ENCODE results near the gene S100A6. TPM values are rescaled to one million over a fixed set of nuclear protein-coding genes. Genes with fewer than 3 reads are reported as not detected.

S100A6 gene
- total RNA-seq, 1 experiment from 2014 or later: 106 TPM

- BruUV-seq (replicated peaks): no TSS peak
- TF ChIP-seq CTCF (conservative IDR thresholded peaks at IDR 0.05; ENCODE audit: low read depth, low read length): no peak; the same call in 1 of the 2 replicates
- ChIA-PET POLR2A (ENCODE audit: low non-redundant PET) (no interaction called here), CTCF (no interaction called here)
- Histone ChIP-seq H3K27me3 (replicated peaks; ENCODE audit: insufficient read depth, low read depth, low read length, poor library complexity) (no peaks in the 10 kb centered on the region), H3K4me3 (ENCODE audit: low read depth, low read length, poor library complexity, severe bottlenecking) (no peak overlapping the region), H3K4me1 (ENCODE audit: insufficient read depth, low read length, poor library complexity, severe bottlenecking) (peaks cover 16% of the 10 kb centered on the region), H3K36me3 (ENCODE audit: insufficient read depth, low read length, poor library complexity, severe bottlenecking) (no peaks in the 10 kb centered on the region), H3K27ac (ENCODE audit: low read depth, low read length, poor library complexity, severe bottlenecking) (peak overlapping the region; percentile 18), H3K9me3 (ENCODE audit: low read depth, low read length, poor library complexity, severe bottlenecking) (no peaks in the 10 kb centered on the region)
- DNase-seq (ENCODE audit: low spot score): peak; percentile 85
- intact Hi-C loops (cut with micrococcal nuclease; ENCODE audit: unreplicated experiment): no loop called here
Measured at GRCh38 chr1:153490272-153491051, 45.3 kb downstream of the S100A6 start.

DNA sequence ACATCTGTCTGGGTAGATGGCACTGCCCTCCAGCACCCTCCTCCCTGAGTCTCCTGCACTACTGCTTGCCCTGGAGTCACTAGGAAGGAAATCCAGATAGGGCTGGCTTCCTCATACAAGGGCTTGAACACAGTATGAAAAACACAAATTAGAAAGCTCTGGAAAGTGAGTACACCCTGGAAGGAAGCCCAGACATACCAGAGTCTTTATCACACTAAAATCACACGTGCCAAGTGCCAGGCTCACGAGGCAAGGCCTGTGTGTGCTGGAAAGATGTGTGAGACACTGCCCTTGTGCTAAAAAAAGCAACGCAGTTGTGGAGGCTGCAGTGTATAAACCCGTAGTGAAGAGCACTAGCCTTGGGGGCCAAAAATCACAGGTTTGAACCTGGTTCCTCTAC, 47.1 kb downstream of the S100A6 start:
- POLR2A ChIA-PET (ENCODE audit: low non-redundant PET): no interaction called here
- intact Hi-C loops (cut with micrococcal nuclease; ENCODE audit: unreplicated experiment): no loop called here

DNA sequence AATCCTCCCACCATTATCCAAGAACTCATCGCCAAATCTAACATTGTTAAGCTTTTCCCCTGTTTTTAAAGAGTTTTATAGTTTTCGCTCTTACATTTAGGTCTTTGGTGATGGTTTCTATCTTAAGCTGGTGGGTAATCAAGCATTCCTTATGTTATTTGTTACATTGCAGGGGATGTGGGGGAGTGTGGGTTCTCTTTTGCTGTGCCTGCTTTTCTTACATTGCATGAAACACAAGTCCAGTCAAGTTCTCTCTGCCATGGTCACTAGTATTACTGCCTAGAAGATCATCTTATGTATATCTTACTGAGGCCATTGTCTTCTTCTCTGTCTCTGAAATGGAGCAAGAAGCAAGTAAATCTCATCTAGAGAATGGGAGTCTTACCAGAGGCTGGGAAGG, 48.1 kb downstream of the S100A6 start:
- no peaks in the 10 kb centered on the region for H3K36me3 ChIP-seq (ENCODE audit: insufficient read depth, low read length, poor library complexity, severe bottlenecking)
- ChIA-PET CTCF (interaction anchor here (0.6 kb wide), 1 partner anchor 1529 kb away, joined by 3 read pairs; no protein-coding TSS in a partner anchor), POLR2A (ENCODE audit: low non-redundant PET) (interaction anchor here (0.7 kb wide), 1 partner anchor 746 kb away, joined by 5 read pairs; no protein-coding TSS in a partner anchor)
- H3K27ac ChIP-seq (ENCODE audit: low read depth, low read length, poor library complexity, severe bottlenecking): no peak overlapping the region
- H3K27me3 ChIP-seq (replicated peaks; ENCODE audit: insufficient read depth, low read depth, low read length, poor library complexity): no peaks in the 10 kb centered on the region
- TF ChIP-seq CTCF (conservative IDR thresholded peaks at IDR 0.05; ENCODE audit: low read depth, low read length) (no peak), EZH2 (IDR thresholded peaks at IDR 0.05; ENCODE audit: borderline replicate concordance, low read depth, low read length, poor library complexity, severe bottlenecking) (no peak)
- intact Hi-C loops (cut with micrococcal nuclease; ENCODE audit: unreplicated experiment): no loop called here
- DNase-seq (ENCODE audit: low spot score): no peak
- no peak overlapping the region for H3K4me3 ChIP-seq (ENCODE audit: low read depth, low read length, poor library complexity, severe bottlenecking)
- H3K4me1 ChIP-seq (ENCODE audit: insufficient read depth, low read length, poor library complexity, severe bottlenecking): peaks cover 20% of the 10 kb centered on the region
- BruUV-seq (replicated peaks): no TSS peak
- H3K9me3 ChIP-seq (ENCODE audit: low read depth, low read length, poor library complexity, severe bottlenecking): no peaks in the 10 kb centered on the region

More for the DNA sequence above, 47.1 kb downstream of the S100A6 start:
- no peaks in the 10 kb centered on the region for H3K9me3 ChIP-seq (ENCODE audit: low read depth, low read length, poor library complexity, severe bottlenecking)
- no peak for TF ChIP-seq CTCF (conservative IDR thresholded peaks at IDR 0.05; ENCODE audit: low read depth, low read length)
- no peak for TF ChIP-seq EZH2 (IDR thresholded peaks at IDR 0.05; ENCODE audit: borderline replicate concordance, low read depth, low read length, poor library complexity, severe bottlenecking)
- BruUV-seq (replicated peaks): no TSS peak
- H3K27me3 ChIP-seq (replicated peaks; ENCODE audit: insufficient read depth, low read depth, low read length, poor library complexity): no peaks in the 10 kb centered on the region
- no peaks in the 10 kb centered on the region for H3K36me3 ChIP-seq (ENCODE audit: insufficient read depth, low read length, poor library complexity, severe bottlenecking)
- DNase-seq (ENCODE audit: low spot score): no peak
- H3K27ac ChIP-seq (ENCODE audit: low read depth, low read length, poor library complexity, severe bottlenecking): no peak overlapping the region
- no peak overlapping the region for H3K4me3 ChIP-seq (ENCODE audit: low read depth, low read length, poor library complexity, severe bottlenecking)
- peaks cover 20% of the 10 kb centered on the region for H3K4me1 ChIP-seq (ENCODE audit: insufficient read depth, low read length, poor library complexity, severe bottlenecking)
- CTCF ChIA-PET: interaction anchor here (0.6 kb wide), 2 partner anchors 137 to 948 kb away, joined by 3 read pairs; no protein-coding TSS in a partner anchor
